RKO (cell line): ENCODE data around the gene FHL1.

Source experiments
- DNase-seq: peaks from one replicate; pipeline ENCODE4 v3.0.0-alpha.2; 2016; ENCODE audit warnings: low spot score

The FHL1 gene

GRCh38 chrX:136258951-136259350, 111.6 kb downstream of the FHL1 start:
- DNase-seq = no peak

DNA sequence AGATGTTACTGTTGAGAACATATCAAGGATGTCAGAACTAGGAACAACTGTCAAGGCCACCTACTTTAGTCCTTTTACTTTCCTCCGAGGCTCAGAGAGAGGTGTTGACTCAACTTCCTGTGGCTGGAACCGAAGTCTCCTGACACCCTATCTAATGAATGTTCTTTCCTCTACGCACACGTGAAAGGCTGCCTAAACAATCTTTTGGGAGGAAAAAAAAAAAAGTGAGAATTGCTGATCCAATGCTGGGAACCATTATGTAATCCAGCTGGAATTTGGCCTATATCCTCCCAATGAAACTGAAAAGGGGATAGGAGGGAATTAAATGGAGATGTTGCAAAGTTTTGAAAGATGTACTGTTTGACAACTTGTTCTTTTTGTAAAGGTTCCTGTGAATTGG, 112.2 kb downstream of the FHL1 start:
- no peak for DNase-seq

DNA sequence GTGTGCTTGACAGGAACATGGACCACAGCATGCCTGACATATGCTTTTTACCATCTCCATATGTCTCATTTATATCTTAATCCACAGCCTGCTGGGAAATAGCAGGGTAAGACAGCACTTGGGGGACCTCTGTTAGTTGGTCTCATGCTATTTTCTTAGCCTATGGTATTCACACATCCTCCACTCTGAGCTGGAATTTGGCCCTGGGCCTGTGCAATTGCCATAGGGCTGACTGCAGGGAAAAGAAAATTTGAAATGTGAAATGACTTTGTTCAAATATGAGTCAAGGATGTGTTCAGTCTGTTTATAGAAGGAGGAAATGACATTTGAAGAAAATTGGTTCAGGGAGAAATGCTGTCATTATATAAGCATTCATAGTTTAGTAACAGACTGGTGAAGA, 113.4 kb downstream of the FHL1 start:
- DNase-seq = peak; percentile 32
